Hepatocyte (in vitro differentiated cells): ENCODE results near the gene IL34. TPM values are rescaled to one million over a fixed set of nuclear protein-coding genes. Genes with fewer than 3 reads are reported as not detected.

Experiments
- DNase-seq: peaks from one replicate; pipeline ENCODE4 v3.0.0-alpha.2; 2016; ENCODE audit warnings: low spot score
- H2AFZ ChIP-seq: fragments of 200-600 bp; sonication (generic); 2 replicates; pipeline ENCODE4 v1.6.0; 2016; ENCODE audit warnings: antibody characterized with exemption, mild to moderate bottlenecking
- H3K27ac ChIP-seq: fragments of 200-600 bp; sonication (generic); 2 replicates; pipeline ENCODE4 v1.5.1; 2016; ENCODE audit warnings: mild to moderate bottlenecking
- H3K27me3 ChIP-seq: fragments of 200-600 bp; sonication (generic); 2 replicates; pipeline ENCODE4 v1.6.1; 2016
- H3K36me3 ChIP-seq: fragments of 200-600 bp; sonication (generic); replicated peaks from 2 replicates; pipeline ENCODE4 v1.5.1; 2016; ENCODE audit warnings: low read depth; ENCODE audit not compliant: insufficient read depth
- H3K4me1 ChIP-seq: fragments of 200-600 bp; sonication (generic); 2 replicates; pipeline ENCODE4 v1.5.1; 2016; ENCODE audit warnings: mild to moderate bottlenecking, moderate library complexity; ENCODE audit not compliant: insufficient read depth
- H3K4me2 ChIP-seq: fragments of 200-600 bp; sonication (generic); 2 replicates; pipeline ENCODE4 v1.6.0; 2016
- H3K4me3 ChIP-seq: fragments of 200-600 bp; sonication (generic); 2 replicates; pipeline ENCODE4 v1.5.1; 2016; ENCODE audit warnings: mild to moderate bottlenecking
- H3K79me2 ChIP-seq: fragments of 200-600 bp; sonication (generic); 2 replicates; pipeline ENCODE4 v1.6.0; 2017; ENCODE audit warnings: mild to moderate bottlenecking
- H3K9me2 ChIP-seq: fragments of 200-600 bp; sonication (generic); replicated peaks from 2 replicates; pipeline ENCODE4 v1.6.0; 2017; ENCODE audit warnings: mild to moderate bottlenecking; ENCODE audit not compliant: insufficient read depth
- H3K9me3 ChIP-seq: fragments of 200-600 bp; sonication (generic); 2 replicates; pipeline ENCODE4 v1.5.1; 2016; ENCODE audit warnings: low read depth, mild to moderate bottlenecking
- H4K20me1 ChIP-seq: fragments of 200-600 bp; sonication (generic); 2 replicates; pipeline ENCODE4 v1.6.0; 2016; ENCODE audit warnings: mild to moderate bottlenecking; ENCODE audit not compliant: insufficient read depth, poor library complexity, severe bottlenecking
- EZH2 ChIP-seq: fragments of 200-600 bp; sonication (generic); IDR thresholded peaks from 2 replicates; pipeline ENCODE4 v1.6.1; 2016; ENCODE audit warnings: antibody characterized with exemption, mild to moderate bottlenecking, borderline replicate concordance
- EZH2phosphoT487 ChIP-seq: fragments of 200-600 bp; sonication (generic); IDR thresholded peaks from one replicate; pipeline ENCODE4 v1.6.1; 2018; ENCODE audit warnings: antibody characterized with exemption, mild to moderate bottlenecking, low read depth, moderate library complexity; ENCODE audit not compliant: unreplicated experiment, severe bottlenecking
- whole genome bisulfite sequencing: methylation state at CpG from one replicate; pipeline ENCODE4 v1.1.6; 2016; ENCODE audit warnings: low lambda C conversion rate; ENCODE audit errors: missing lambda C conversion rate; 5-methylcytosine and 5-hydroxymethylcytosine counted together
- polyA plus RNA-seq: library from polyadenylated mRNA; unstranded; fragments of >200 nt; fragmentation: Nextera tagmentation; extraction: Ambion mirVana; gene quantifications from 2 replicates; pipeline ENCODE4 v1.2.1, GENCODE V29; 2016
- total RNA-seq: library from RNA; depleted of rRNA; stranded (reverse); fragments of >200 nt; gene quantifications from 2 replicates; pipeline ENCODE4 v1.2.3, GENCODE V29; 2014
- TF ChIP-seq, protein P1 (sequence below): fragments of 200-600 bp; sonication (generic); IDR thresholded peaks from 2 replicates; pipeline ENCODE4 v1.5.1; 2016; ENCODE audit warnings: antibody characterized with exemption, mild to moderate bottlenecking; ENCODE audit not compliant: poor library complexity

Gene IL34
- total and polyA plus RNA-seq, 2 experiments from 2014 or later: 0.48 to 2.2 TPM

DNA sequence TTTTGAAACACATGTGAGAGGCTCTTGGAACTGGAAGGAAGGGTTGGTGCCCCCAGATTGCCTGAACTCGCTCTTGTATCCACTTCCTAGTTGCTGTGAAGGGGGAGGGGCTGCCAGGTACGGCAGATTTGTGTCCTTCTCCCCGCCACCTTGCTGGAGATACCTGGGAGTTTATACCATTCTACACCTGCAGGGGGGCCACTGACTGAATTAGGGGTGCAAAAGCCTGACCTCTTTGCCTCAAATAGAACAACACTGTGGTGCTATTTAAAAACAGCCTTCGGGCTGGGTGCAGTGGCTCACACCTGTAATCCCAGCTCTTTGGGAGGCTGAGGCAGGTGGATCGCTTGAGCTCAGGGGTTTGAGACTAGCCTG is 35.1 kb upstream of the IL34 start:
- DNase-seq: no peak
- Histone ChIP-seq H3K36me3 (no peaks in the 10 kb centered on the region), H3K4me2 (no peak overlapping the region), H3K9me3 (no peaks in the 10 kb centered on the region), H3K9me2 (no peaks in the 10 kb centered on the region), H2AFZ (no peak overlapping the region), H3K27ac (peak overlapping the region; percentile 37), H3K4me1 (peaks cover 4% of the 10 kb centered on the region), H3K4me3 (no peak overlapping the region), H3K79me2 (no peaks in the 10 kb centered on the region), H4K20me1 (no peaks in the 10 kb centered on the region), H3K27me3 (no peaks in the 10 kb centered on the region)
- WGBS: 88% methylated on average over 5 of the region's 5 CpGs
- no peak for TF ChIP-seq EZH2phosphoT487
- no peak for TF ChIP-seq EZH2
- TF ChIP-seq, protein P1, sequence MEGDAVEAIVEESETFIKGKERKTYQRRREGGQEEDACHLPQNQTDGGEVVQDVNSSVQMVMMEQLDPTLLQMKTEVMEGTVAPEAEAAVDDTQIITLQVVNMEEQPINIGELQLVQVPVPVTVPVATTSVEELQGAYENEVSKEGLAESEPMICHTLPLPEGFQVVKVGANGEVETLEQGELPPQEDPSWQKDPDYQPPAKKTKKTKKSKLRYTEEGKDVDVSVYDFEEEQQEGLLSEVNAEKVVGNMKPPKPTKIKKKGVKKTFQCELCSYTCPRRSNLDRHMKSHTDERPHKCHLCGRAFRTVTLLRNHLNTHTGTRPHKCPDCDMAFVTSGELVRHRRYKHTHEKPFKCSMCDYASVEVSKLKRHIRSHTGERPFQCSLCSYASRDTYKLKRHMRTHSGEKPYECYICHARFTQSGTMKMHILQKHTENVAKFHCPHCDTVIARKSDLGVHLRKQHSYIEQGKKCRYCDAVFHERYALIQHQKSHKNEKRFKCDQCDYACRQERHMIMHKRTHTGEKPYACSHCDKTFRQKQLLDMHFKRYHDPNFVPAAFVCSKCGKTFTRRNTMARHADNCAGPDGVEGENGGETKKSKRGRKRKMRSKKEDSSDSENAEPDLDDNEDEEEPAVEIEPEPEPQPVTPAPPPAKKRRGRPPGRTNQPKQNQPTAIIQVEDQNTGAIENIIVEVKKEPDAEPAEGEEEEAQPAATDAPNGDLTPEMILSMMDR: no peak

GRCh38 chr16:70611785-70612303 is 34.5 kb upstream of the IL34 start:
- Histone ChIP-seq H2AFZ (no peak overlapping the region), H3K79me2 (no peaks in the 10 kb centered on the region), H3K4me1 (peaks cover 4% of the 10 kb centered on the region), H3K4me2 (no peak overlapping the region), H3K4me3 (no peak overlapping the region), H3K27ac (no peak overlapping the region), H3K9me3 (no peaks in the 10 kb centered on the region), H3K27me3 (no peaks in the 10 kb centered on the region), H3K36me3 (no peaks in the 10 kb centered on the region), H3K9me2 (no peaks in the 10 kb centered on the region), H4K20me1 (no peaks in the 10 kb centered on the region)
- DNase-seq: no peak
- TF ChIP-seq EZH2: no peak
- no peak for TF ChIP-seq EZH2phosphoT487
- TF ChIP-seq, protein P1: no peak
- 89% methylated on average over 4 of the region's 4 CpGs for WGBS

DNA sequence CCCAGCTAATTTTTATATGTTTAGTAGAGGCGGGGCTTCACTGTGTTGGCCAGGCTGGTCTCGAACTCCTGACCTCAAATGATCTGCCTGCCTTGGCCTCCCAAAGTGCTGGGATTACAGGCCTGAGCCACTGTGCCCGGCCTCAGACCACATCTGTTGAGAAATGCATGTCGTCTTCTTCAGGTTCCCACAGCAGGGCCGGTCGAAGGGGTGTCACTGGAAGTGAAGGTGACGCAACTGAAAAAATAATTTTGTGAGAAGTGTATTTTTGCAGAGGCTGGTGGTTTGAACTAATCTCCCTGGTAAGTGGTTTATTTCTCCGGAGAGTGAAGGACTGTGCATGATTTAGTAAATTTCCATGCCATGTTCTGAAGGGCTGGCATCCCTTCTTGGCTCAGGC is 33.4 kb upstream of the IL34 start:
- no peak for TF ChIP-seq EZH2
- TF ChIP-seq, protein P1: no peak
- no peak for TF ChIP-seq EZH2phosphoT487
- Histone ChIP-seq H3K4me1 (peaks cover 4% of the 10 kb centered on the region), H3K36me3 (no peaks in the 10 kb centered on the region), H3K9me2 (no peaks in the 10 kb centered on the region), H3K9me3 (no peaks in the 10 kb centered on the region), H3K27me3 (no peaks in the 10 kb centered on the region), H3K4me3 (no peak overlapping the region), H2AFZ (no peak overlapping the region), H3K27ac (no peak overlapping the region), H3K4me2 (no peak overlapping the region), H4K20me1 (no peaks in the 10 kb centered on the region), H3K79me2 (no peaks in the 10 kb centered on the region)
- DNase-seq: no peak
- 92% methylated on average over 8 of the region's 8 CpGs for WGBS
